ENCODE results near the gene MRC2.

Gene MRC2

DNA sequence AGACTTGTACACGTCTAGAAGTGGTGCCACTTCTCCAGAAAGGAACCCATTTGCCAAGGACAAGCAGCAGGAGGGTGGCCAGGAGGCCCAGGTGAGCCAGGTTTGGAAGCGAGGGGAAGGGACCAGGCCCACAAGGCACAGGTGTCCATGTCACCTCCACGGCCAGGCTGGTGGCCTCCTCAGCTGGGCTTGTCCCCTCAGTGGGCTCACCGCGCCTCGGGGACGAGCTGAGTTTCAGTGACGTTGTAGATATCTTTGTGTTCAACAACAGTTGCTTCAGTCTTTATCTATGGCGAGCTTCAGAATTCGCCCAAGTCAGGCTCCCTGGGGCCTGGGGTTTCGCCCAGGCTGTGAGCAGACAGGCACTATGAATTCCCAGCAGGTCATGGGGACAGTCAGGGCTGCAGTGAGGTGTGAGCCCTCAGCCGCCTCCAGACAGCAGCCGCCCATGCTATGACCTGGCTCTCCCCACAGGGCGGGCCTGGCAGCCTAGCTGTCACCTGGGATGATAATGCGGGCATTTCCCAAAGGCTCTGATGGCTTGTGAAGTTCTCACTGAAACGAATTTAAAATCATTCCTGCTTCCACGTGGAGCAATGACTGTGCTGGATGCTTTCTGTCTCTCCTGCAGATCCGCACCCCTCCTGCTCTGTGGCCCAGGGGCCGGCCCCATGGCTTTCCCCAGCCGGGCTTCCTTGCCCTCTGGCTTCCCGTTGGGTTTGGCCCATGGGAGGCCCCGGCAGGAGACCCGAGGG is 89.5 kb downstream of the MRC2 start:
- Histone ChIP-seq H3K4me1 (ENCODE audit: control insufficient read depth, insufficient read depth, low read length) (no peaks in the 10 kb centered on the region), H3K27me3 (ENCODE audit: control insufficient read depth, insufficient read depth, low read length) (no peaks in the 10 kb centered on the region), H3K4me3 (ENCODE audit: low read length) (no peak overlapping the region), H3K9ac (ENCODE audit: low read length) (no peak overlapping the region), H3K9me3 (ENCODE audit: control insufficient read depth, low read length) (no peaks in the 10 kb centered on the region), H3K36me3 (ENCODE audit: control insufficient read depth, insufficient read depth, low read length) (no peaks in the 10 kb centered on the region)

DNA sequence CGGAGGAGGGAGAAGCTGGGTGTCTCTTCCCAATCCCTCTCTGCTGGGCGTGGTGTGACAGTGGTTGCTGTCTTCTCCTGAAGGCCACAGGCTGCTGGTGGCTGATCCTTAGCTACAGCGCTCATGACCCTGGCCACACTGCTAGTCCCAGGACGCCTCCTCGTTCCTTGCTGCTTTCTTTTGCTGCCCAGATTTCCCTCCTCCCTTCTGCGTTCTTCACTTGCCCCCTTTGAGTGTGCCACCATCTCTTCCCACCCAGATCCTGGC is 90.1 kb downstream of the MRC2 start:
- H3K4me3 ChIP-seq (ENCODE audit: low read length) = no peak overlapping the region
- no peaks in the 10 kb centered on the region for H3K27me3 ChIP-seq (ENCODE audit: control insufficient read depth, insufficient read depth, low read length)
- no peak overlapping the region for H3K9ac ChIP-seq (ENCODE audit: low read length)
- H3K4me1 ChIP-seq (ENCODE audit: control insufficient read depth, insufficient read depth, low read length) = no peaks in the 10 kb centered on the region
- no peaks in the 10 kb centered on the region for H3K36me3 ChIP-seq (ENCODE audit: control insufficient read depth, insufficient read depth, low read length)
- H3K9me3 ChIP-seq (ENCODE audit: control insufficient read depth, low read length) = no peaks in the 10 kb centered on the region

DNA sequence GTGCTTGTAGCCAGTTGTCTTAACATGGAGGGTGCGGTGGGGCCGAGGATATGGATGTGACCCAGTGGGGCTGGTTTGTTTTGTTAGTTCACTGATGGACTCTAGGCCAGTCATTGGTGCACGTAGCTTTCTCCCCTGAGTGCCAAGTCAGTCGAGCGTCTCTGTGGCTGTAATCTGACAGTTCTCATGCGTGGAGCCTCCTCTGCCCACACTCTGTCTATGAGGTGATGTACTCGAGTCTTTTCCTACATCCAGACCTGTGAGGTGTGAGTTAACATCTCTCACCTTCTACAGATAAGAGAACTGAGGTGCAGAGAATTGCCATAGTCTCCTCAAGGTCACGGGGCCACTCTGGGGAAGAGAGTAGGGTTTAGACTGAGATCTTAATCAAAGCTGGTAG is 90.4 kb downstream of the MRC2 start:
- Histone ChIP-seq H3K4me3 (ENCODE audit: low read length) (no peak overlapping the region), H3K4me1 (ENCODE audit: control insufficient read depth, insufficient read depth, low read length) (no peaks in the 10 kb centered on the region), H3K9me3 (ENCODE audit: control insufficient read depth, low read length) (no peaks in the 10 kb centered on the region), H3K27me3 (ENCODE audit: control insufficient read depth, insufficient read depth, low read length) (no peaks in the 10 kb centered on the region), H3K9ac (ENCODE audit: low read length) (no peak overlapping the region), H3K36me3 (ENCODE audit: control insufficient read depth, insufficient read depth, low read length) (no peaks in the 10 kb centered on the region)

DNA sequence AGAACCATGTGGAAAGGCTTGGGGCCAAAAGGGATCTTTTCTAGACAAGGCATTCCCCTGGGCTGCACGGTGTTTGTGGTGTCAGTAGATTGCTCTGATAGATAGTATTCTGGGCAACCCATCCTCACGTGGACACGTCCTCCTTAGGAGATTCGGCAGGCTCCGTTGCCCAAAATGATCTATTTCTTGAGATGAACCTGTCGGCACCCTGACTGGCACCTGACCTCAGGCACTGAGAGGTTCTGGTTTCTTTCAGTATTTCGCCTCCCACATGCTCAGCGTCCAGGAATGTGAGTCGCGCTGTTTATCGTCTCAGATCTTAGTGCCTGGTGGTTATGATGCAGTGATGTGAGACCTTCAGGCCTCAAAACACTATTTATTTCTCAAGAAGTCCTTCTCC is 91.0 kb downstream of the MRC2 start:
- H3K36me3 ChIP-seq (ENCODE audit: control insufficient read depth, insufficient read depth, low read length) = no peaks in the 10 kb centered on the region
- H3K4me3 ChIP-seq (ENCODE audit: low read length) = no peak overlapping the region
- H3K9me3 ChIP-seq (ENCODE audit: control insufficient read depth, low read length) = no peaks in the 10 kb centered on the region
- H3K4me1 ChIP-seq (ENCODE audit: control insufficient read depth, insufficient read depth, low read length) = no peaks in the 10 kb centered on the region
- H3K9ac ChIP-seq (ENCODE audit: low read length) = no peak overlapping the region
- no peaks in the 10 kb centered on the region for H3K27me3 ChIP-seq (ENCODE audit: control insufficient read depth, insufficient read depth, low read length)

DNA sequence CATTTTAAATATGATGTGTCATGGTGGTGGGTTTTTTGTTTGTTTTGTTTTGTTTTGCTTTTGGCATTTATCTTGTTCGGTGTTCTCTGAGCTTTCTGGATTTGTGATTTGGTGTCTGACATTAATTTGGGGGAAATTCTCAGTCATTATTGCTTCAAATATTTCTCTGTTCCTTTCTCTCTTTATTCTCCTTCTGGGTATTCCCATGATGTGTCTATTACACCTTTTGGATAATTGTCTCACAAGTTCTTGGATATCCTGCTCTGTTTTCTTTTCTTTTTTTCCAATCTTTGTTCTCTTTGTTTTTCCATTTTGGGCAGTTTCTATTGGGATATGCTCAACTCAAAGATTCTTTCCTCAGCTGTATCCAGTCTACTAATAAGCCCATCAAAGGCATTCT is 92.1 kb downstream of the MRC2 start:
- H3K4me1 ChIP-seq (ENCODE audit: control insufficient read depth, insufficient read depth, low read length) = no peaks in the 10 kb centered on the region
- H3K4me3 ChIP-seq (ENCODE audit: low read length) = no peak overlapping the region
- H3K9me3 ChIP-seq (ENCODE audit: control insufficient read depth, low read length) = no peaks in the 10 kb centered on the region
- H3K9ac ChIP-seq (ENCODE audit: low read length) = no peak overlapping the region
- H3K36me3 ChIP-seq (ENCODE audit: control insufficient read depth, insufficient read depth, low read length) = no peaks in the 10 kb centered on the region
- no peaks in the 10 kb centered on the region for H3K27me3 ChIP-seq (ENCODE audit: control insufficient read depth, insufficient read depth, low read length)

DNA sequence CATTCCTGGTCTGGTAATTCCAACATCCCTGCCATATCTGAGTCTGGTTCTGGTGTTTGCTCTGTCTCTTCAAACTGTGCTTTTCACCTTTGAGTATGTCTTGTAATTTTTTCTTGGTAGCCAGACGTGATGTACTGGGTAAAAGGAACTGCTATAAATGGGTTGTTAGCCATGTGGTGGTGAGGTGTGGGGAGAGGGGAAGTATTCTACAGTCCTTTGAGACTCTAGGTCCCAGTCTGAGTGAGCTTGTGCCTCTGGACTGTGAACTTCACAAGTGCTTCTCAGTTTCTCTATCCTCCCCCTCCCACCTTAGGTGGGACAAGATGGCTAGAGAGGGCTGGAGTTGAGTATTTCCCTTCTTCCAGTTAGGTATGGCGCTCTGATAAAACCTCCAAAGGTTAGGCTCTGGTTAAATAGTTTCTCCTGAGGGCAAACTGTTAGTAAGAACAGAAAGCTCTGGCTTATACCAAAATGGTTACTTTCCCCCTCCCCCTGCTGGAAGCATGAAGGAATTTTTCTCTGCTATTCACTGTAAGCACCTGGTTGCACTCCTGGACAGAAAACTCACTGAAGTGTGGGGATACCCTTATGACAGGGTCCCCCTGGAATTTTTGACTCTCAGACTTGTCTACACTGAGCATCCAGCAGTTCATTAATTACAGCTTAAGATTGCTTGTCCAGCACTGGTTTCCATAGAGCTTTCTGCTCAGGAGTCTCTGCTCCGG is 92.8 kb downstream of the MRC2 start:
- no peaks in the 10 kb centered on the region for H3K4me1 ChIP-seq (ENCODE audit: control insufficient read depth, insufficient read depth, low read length)
- H3K36me3 ChIP-seq (ENCODE audit: control insufficient read depth, insufficient read depth, low read length) = no peaks in the 10 kb centered on the region
- H3K9ac ChIP-seq (ENCODE audit: low read length) = no peak overlapping the region
- H3K9me3 ChIP-seq (ENCODE audit: control insufficient read depth, low read length) = no peaks in the 10 kb centered on the region
- H3K4me3 ChIP-seq (ENCODE audit: low read length) = no peak overlapping the region
- H3K27me3 ChIP-seq (ENCODE audit: control insufficient read depth, insufficient read depth, low read length) = no peaks in the 10 kb centered on the region

DNA sequence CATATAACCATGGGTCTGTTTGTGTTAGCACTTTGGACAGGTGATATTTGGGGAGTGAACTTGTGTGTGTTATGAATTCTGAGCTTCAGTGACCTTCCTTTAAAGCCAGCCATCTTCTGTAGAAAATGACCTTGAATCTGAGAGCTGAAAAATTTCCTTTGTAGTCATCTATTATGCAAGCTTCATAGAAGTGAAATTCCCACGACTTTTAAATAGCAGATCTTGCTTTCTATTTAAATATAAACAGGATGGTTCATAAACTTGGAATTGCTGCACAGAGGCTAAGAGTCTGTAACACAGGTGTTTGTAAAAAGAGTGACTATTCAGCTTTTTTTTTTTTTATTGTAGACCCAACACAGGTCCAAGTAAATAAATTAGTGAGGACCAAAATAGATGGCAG is 95.2 kb downstream of the MRC2 start:
- Histone ChIP-seq H3K4me3 (ENCODE audit: low read length) (no peak overlapping the region), H3K9ac (ENCODE audit: low read length) (no peak overlapping the region), H3K4me1 (ENCODE audit: control insufficient read depth, insufficient read depth, low read length) (peaks cover 4% of the 10 kb centered on the region), H3K27me3 (ENCODE audit: control insufficient read depth, insufficient read depth, low read length) (no peaks in the 10 kb centered on the region), H3K9me3 (ENCODE audit: control insufficient read depth, low read length) (no peaks in the 10 kb centered on the region), H3K36me3 (ENCODE audit: control insufficient read depth, insufficient read depth, low read length) (no peaks in the 10 kb centered on the region)

DNA sequence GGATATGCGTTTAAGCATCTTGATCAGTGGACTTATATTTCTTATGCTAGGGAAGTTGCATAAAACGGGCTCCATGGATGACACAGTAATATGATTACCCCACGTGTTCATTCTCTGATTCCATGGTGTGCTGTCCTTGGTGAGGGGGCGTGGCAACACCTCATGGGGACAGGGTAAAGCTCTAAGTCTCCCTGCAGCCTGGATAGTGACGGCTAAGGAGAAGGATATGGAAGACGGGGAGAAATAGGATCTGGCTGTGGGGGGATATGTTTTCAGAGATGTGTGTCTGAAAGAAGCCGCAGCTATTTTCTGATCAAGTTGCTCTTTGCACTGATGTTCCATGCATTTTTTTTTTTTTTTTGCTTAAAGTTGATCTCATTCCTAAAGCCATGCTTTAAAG is 96.4 kb downstream of the MRC2 start:
- H3K9me3 ChIP-seq (ENCODE audit: control insufficient read depth, low read length) = no peaks in the 10 kb centered on the region
- no peaks in the 10 kb centered on the region for H3K36me3 ChIP-seq (ENCODE audit: control insufficient read depth, insufficient read depth, low read length)
- H3K27me3 ChIP-seq (ENCODE audit: control insufficient read depth, insufficient read depth, low read length) = no peaks in the 10 kb centered on the region

DNA sequence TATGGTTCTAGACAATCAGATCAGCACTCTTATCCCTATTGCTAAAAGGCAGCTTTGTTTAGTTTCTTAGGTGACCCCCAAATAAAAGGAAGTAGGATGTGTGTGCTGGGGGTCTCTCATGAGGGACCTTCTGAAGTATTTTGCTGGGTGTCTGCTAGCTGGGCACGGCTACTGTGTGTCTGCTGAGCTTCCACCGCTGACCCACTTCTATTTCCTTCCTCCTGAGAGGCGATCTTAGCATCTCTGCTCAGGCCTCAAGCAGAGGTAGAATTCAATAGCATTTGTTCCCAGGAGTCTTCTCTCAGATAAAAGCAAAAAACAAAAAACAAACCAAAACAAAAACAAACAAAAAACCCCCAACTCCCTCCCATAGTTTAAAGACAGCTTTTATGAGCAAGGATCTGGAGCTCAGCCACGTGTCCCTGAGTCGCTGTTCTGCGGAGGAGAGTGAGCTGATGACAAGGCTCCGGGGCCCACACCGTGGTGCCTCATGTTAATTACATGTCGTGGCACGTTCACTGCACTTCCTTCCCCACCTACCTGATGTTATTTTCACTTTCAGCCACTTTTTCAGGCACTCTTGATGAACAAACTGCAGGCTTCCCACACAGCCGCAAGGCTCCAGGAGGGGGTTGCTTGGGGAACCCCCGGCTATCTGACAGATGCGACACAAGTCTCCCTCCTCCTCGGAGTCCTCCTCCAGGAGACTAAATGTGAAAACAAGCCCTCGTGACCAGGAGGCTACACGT is 97.1 kb downstream of the MRC2 start:
- no peak overlapping the region for H3K4me3 ChIP-seq (ENCODE audit: low read length)

More for the DNA sequence above, 96.4 kb downstream of the MRC2 start:
- peaks cover 4% of the 10 kb centered on the region for H3K4me1 ChIP-seq (ENCODE audit: control insufficient read depth, insufficient read depth, low read length)
- H3K4me3 ChIP-seq (ENCODE audit: low read length) = no peak overlapping the region
- H3K9ac ChIP-seq (ENCODE audit: low read length) = no peak overlapping the region

DNA sequence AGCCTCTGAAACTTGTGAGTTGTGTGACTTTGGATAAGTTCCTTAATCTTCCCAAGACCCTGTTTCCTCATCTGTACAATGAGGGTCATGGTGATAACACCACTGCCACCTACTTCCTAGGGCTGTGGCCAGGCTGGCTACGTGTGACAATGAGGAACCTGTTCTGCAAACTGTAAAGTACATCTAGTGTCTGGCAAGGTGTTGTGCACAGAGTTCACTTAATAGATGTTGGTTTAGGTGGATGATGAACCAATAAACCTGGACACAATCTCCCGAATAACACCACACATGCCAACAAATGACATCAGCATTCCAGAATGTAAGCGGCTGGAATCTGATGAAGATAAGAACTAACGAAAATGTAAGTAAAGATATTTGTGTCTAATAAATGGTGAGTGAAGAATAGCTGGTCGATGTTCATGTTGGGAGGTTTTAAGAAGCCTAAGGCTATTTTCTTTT is 98.3 kb downstream of the MRC2 start:
- H3K9ac ChIP-seq (ENCODE audit: low read length) = no peak overlapping the region
- peaks cover 4% of the 10 kb centered on the region for H3K4me1 ChIP-seq (ENCODE audit: control insufficient read depth, insufficient read depth, low read length)
- H3K27me3 ChIP-seq (ENCODE audit: control insufficient read depth, insufficient read depth, low read length) = no peaks in the 10 kb centered on the region

More for the DNA sequence above, 97.1 kb downstream of the MRC2 start:
- Histone ChIP-seq H3K36me3 (ENCODE audit: control insufficient read depth, insufficient read depth, low read length) (no peaks in the 10 kb centered on the region), H3K9me3 (ENCODE audit: control insufficient read depth, low read length) (no peaks in the 10 kb centered on the region), H3K9ac (ENCODE audit: low read length) (no peak overlapping the region), H3K27me3 (ENCODE audit: control insufficient read depth, insufficient read depth, low read length) (no peaks in the 10 kb centered on the region), H3K4me1 (ENCODE audit: control insufficient read depth, insufficient read depth, low read length) (peaks cover 4% of the 10 kb centered on the region)

DNA sequence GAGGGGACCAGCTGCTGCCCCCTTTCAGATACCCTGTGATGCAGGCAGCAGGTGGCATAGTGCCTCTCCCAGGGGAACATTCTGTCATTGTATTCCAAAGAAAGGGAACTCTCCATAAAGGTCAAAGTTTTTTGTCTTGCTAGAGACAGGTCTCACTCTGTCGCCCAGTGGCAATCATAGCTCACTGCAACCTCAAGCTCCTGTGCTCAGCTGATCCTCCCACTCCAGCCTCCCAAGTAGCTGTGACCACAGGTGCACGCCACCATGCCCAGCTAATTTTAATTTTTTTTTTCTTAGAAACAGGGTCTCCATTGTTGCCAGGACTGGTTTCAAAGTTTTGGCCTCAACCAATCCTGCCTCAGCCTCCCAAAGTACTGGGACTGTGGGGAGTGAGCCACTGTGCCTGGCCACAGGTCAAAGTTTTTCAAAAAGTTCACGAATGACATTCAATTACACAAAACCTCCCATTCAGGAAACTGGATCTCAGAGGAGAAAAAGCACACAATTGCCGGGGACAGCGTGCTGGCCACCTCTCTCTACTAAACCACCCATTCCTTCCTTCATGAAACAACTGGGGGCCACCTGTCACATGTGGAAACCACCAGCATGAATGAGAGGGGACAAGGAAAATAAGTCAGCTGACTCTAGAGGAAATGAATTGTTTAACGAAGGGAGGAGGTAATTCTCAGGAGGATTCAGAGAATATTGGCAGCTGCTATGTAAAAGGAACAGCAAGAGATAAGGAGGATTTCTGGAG is 100.6 kb downstream of the MRC2 start:
- Histone ChIP-seq H3K27me3 (ENCODE audit: control insufficient read depth, insufficient read depth, low read length) (no peaks in the 10 kb centered on the region), H3K9ac (ENCODE audit: low read length) (no peak overlapping the region), H3K9me3 (ENCODE audit: control insufficient read depth, low read length) (no peaks in the 10 kb centered on the region), H3K36me3 (ENCODE audit: control insufficient read depth, insufficient read depth, low read length) (no peaks in the 10 kb centered on the region), H3K4me3 (ENCODE audit: low read length) (no peak overlapping the region), H3K4me1 (ENCODE audit: control insufficient read depth, insufficient read depth, low read length) (peaks cover 4% of the 10 kb centered on the region)

More for the DNA sequence above, 98.3 kb downstream of the MRC2 start:
- Histone ChIP-seq H3K9me3 (ENCODE audit: control insufficient read depth, low read length) (no peaks in the 10 kb centered on the region), H3K36me3 (ENCODE audit: control insufficient read depth, insufficient read depth, low read length) (no peaks in the 10 kb centered on the region), H3K4me3 (ENCODE audit: low read length) (no peak overlapping the region)

Measured in mucosa of stomach (tissue), 1 donor.